K562 (cell line): ENCODE measurements around the gene MRPL55. TPM values are rescaled to one million over a fixed set of nuclear protein-coding genes. Genes with fewer than 3 reads are reported as not detected.

Source experiments
- ATAC-seq: fragments of 200-7000 bp; cut with Tn5 transposase; 3 replicates; pipeline ENCODE4 v1.9.1; 2020; ENCODE audit warnings: moderate library complexity
- BruUV-seq: library from RNA; stranded (reverse); fragments of 400-500 nt; replicated peaks from 2 replicates; lab custom pipeline; 2021; lab: Mats Ljungman, UMichigan
- CTCF ChIA-PET: fragments of 300-600 bp; formaldehyde crosslinking; extraction: SDS; loops from one replicate; lab custom pipeline; 2021; ENCODE audit warnings: low intra/inter-chr PET ratio; lab: Yijun Ruan, JAX
- POLR2A ChIA-PET: fragments of 300-600, 350-650 bp; sonication (Branson Sonifier 250); formaldehyde crosslinking; extraction: SDS; loops from one replicate; lab custom pipeline; 2021; ENCODE audit warnings: antibody characterized with exemption, inconsistent platforms; lab: Yijun Ruan, JAX
- DNase-seq, 4 experiments: peaks; one replicate each; pipeline versions ENCODE4 v3.0.0 to v3.0.0-alpha.2; 2011 to 2018; ENCODE audit warnings: low spot score in 3 of 4, mixed read lengths in 3 of 4; ENCODE audit errors: extremely low read depth in 1 of 4
- FAIRE-seq: peaks from 2 replicates; lab custom pipeline; 2011; peaks lifted over from hg19 to GRCh38; lab: Jason Lieb, UNC
- H2AFZ ChIP-seq: 2 replicates; pipeline ENCODE4 v1.6.0; 2011; ENCODE audit warnings: low read depth, low read length, control low read depth, inconsistent platforms
- H3K27ac ChIP-seq: fragments of 200-600 bp; 3 replicates; pipeline ENCODE4 v1.8.0; 2011; ENCODE audit warnings: low read depth, mild to moderate bottlenecking, control low read depth, inconsistent platforms, low read length, moderate library complexity, mixed read lengths; ENCODE audit errors: extremely low read depth
- H3K27me3 ChIP-seq, 2 experiments: fragments of 300-600 bp in 1 of 2; 2 replicates in 1 of 2; 3 replicates in 1 of 2; pipeline versions ENCODE4 v1.6.0 to v1.8.0; 2011; ENCODE audit warnings: inconsistent platforms in 2 of 2, low read length in 2 of 2, mild to moderate bottlenecking in 1 of 2, mixed read lengths in 1 of 2, moderate library complexity in 1 of 2; ENCODE audit not compliant: control insufficient read depth in 2 of 2, insufficient read depth in 2 of 2
- H3K36me3 ChIP-seq: fragments of 300-600 bp; 3 replicates; pipeline ENCODE4 v1.8.0; 2011; ENCODE audit warnings: mild to moderate bottlenecking, low read length, inconsistent platforms; ENCODE audit not compliant: control insufficient read depth, insufficient read depth
- H3K4me1 ChIP-seq, 2 experiments: fragments of 200-600 bp in 1 of 2; replicated peaks in 1 of 2; 2 replicates in 1 of 2; 3 replicates in 1 of 2; pipeline versions ENCODE4 v1.5.1 to v1.8.0; 2011; ENCODE audit warnings: inconsistent platforms in 2 of 2, low read length in 2 of 2, mild to moderate bottlenecking in 1 of 2, mixed read lengths in 1 of 2, moderate library complexity in 1 of 2; ENCODE audit not compliant: control insufficient read depth in 2 of 2, insufficient read depth in 2 of 2
- H3K4me2 ChIP-seq: 2 replicates; pipeline ENCODE4 v1.6.1; 2011; ENCODE audit warnings: low read length, control low read depth, inconsistent platforms, mixed read lengths; ENCODE audit not compliant: insufficient read depth
- H3K4me3 ChIP-seq: fragments of 200-600 bp; sonication (generic), shearing (Covaris generic); 2 replicates; pipeline ENCODE4 v1.5.1; 2016; ENCODE audit warnings: control low read depth, inconsistent platforms
- H3K79me2 ChIP-seq: fragments of 200-600 bp; 3 replicates; pipeline ENCODE4 v1.8.0; 2011; ENCODE audit warnings: low read length, inconsistent platforms; ENCODE audit not compliant: control insufficient read depth, insufficient read depth
- H3K9ac ChIP-seq, 2 experiments: 2 replicates each; pipeline versions ENCODE4 v1.6.0 to v1.6.1; 2011; ENCODE audit warnings: low read depth in 2 of 2, low read length in 2 of 2, control low read depth in 1 of 2, inconsistent platforms in 1 of 2, mild to moderate bottlenecking in 1 of 2, mixed read lengths in 1 of 2; ENCODE audit not compliant: insufficient read depth in 1 of 2
- H3K9me1 ChIP-seq: one replicate; pipeline ENCODE4 v1.6.0; 2011; ENCODE audit warnings: inconsistent platforms, mild to moderate bottlenecking, low read length, moderate library complexity; ENCODE audit not compliant: control insufficient read depth, insufficient read depth
- H3K9me3 ChIP-seq: replicated peaks from 2 replicates; pipeline ENCODE4 v1.5.1; 2011; ENCODE audit warnings: low read depth, low read length, inconsistent platforms; ENCODE audit not compliant: control insufficient read depth, insufficient read depth
- H4K20me1 ChIP-seq: replicated peaks from 2 replicates; pipeline ENCODE4 v1.6.1; 2011; ENCODE audit warnings: low read length, inconsistent platforms, mixed read lengths; ENCODE audit not compliant: control insufficient read depth, insufficient read depth
- RAD51 ChIP-seq: fragments of 450-650 bp; IDR thresholded peaks from 2 replicates; pipeline ENCODE4 v1.7.1; 2016; ENCODE audit warnings: low read depth, mild to moderate bottlenecking, borderline replicate concordance
- TCF3 ChIP-seq: sonication (generic); formaldehyde crosslinking; IDR thresholded peaks from 2 replicates; pipeline ENCODE4 v1.4.0; 2020; ENCODE audit warnings: mild to moderate bottlenecking, missing genetic modification reagents
- ZNF445 ChIP-seq: fragments of 250-450 bp; sonication (Bioruptor Pico); IDR thresholded peaks from 2 replicates; pipeline ENCODE4 v1.4.0; 2020; ENCODE audit warnings: low read depth, mild to moderate bottlenecking, moderate library complexity
- WGBS: fragments of 100-300 bp; shearing (Covaris generic); methylation state at CpG from one replicate; pipeline ENCODE4 v1.1.6; 2016; ENCODE audit warnings: low coverage, mixed read lengths; ENCODE audit not compliant: insufficient coverage; ENCODE audit errors: missing lambda C conversion rate; 5-methylcytosine and 5-hydroxymethylcytosine counted together
- in situ Hi-C: fragments of 300-500 bp; cut with MboI; formaldehyde crosslinking; loops from 4 replicates; pipeline ENCODE4 v1.15.0; 2018; ENCODE audit warnings: inconsistent platforms, mixed read lengths
- intact Hi-C: fragments of 100-400 bp; cut with micrococcal nuclease; formaldehyde crosslinking; loops from 2 replicates; pipeline ENCODE4 v1.14.2; 2022
- polyA plus RNA-seq, 8 experiments: library from polyadenylated mRNA; depleted of rRNA in 4 of 8; stranded (reverse) in 5 of 8; unstranded in 3 of 8; fragments of >200 nt; fragmentation: Nextera tagmentation in 2 of 8; fragmentation: Illumina TruSeq in 1 of 8; extraction: Ambion mirVana in 2 of 8; extraction: Trizol in 1 of 8; gene quantifications; 2 replicates each; pipeline versions ENCODE4 v1.2.1 to v1.2.3, GENCODE V29; 2011 to 2014; ENCODE audit warnings: inconsistent platforms in 1 of 8, missing spikeins in 1 of 8
- total RNA-seq, 7 experiments: library from RNA; depleted of rRNA in 6 of 7; stranded (reverse); fragments of >200 nt in 6 of 7; fragmentation: Illumina TruSeq in 2 of 7; extraction: Trizol in 2 of 7; gene quantifications; 2 replicates each; pipeline versions ENCODE4 v1.2.1 to v1.2.3, GENCODE V29; 2011 to 2021; ENCODE audit warnings: low replicate concordance in 1 of 7
- TF ChIP-seq, protein P1 (sequence below): sonication (generic); formaldehyde crosslinking; IDR thresholded peaks from 2 replicates; pipeline ENCODE4 v1.9.0; 2022; ENCODE audit warnings: mild to moderate bottlenecking, missing genetic modification reagents
- TF ChIP-seq, protein P2 (sequence below): sonication (generic); formaldehyde crosslinking; IDR thresholded peaks from 2 replicates; pipeline ENCODE4 v1.5.0; 2020; ENCODE audit warnings: missing genetic modification reagents
- TF ChIP-seq, protein P3 (sequence below): sonication (generic); formaldehyde crosslinking; IDR thresholded peaks from 2 replicates; pipeline ENCODE4 v1.8.1; 2023; ENCODE audit warnings: mild to moderate bottlenecking, missing genetic modification reagents, moderate library complexity

MRPL55 gene
- total and polyA plus RNA-seq, 9 of the 15 experiments (the other 6 are each of a cell fraction or from before 2014, with no cell fraction given) = 34.9 to 228 (median 81.0) TPM

DNA sequence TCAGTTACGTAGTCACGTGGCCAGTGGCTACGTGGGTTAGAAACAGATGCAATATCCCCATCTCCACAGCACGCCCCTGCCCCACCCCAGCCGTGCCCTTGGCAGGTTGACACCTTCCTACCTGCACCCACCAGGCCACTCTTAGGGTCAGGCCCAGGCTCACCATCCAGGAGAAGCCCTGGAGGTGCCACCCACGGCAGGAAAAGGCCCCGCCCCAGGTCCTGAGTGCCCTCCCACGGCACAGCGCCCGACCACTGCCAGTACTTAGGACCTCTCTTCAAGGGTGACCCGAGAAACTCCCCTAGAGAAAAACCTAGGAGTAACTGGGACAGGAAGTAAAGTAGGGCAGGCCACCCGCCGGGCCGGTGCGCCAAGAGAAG is 7.5 kb downstream of the MRPL55 start:
- H3K4me1 ChIP-seq = peaks cover 15 to 62% of the 10 kb centered on the region in 2 experiments
- DNase-seq (peak in 2 of 4 experiments; percentile 30 to 32), FAIRE-seq (no peak), ATAC-seq (no peak)
- H2AFZ ChIP-seq = no peak overlapping the region
- peaks cover 5% of the 10 kb centered on the region; the same call in 1 of the 2 replicates for H3K9me3 ChIP-seq
- peaks cover 3% of the 10 kb centered on the region for H3K9me1 ChIP-seq
- H3K9ac ChIP-seq = peak overlapping the region; percentile 87 to 98; a peak in 3 of 4 replicates
- peaks cover 31% of the 10 kb centered on the region for H4K20me1 ChIP-seq
- BruUV-seq = no TSS peak
- in situ Hi-C loops (no loop called here), intact Hi-C loops (loop anchor here (2.0 kb wide), 1 partner anchor 17 kb away; no protein-coding TSS in a partner anchor)
- H3K4me2 ChIP-seq = peak overlapping the region; percentile 94
- POLR2A ChIA-PET = interaction anchor here (1.1 to 6.0 kb wide), 4 partner anchors 9 to 128 kb away, joined by 3 to 92 read pairs (median 14); partner anchors contain the start of gene MRPL55
- peaks cover 64% of the 10 kb centered on the region; the same call in 2 of the 3 replicates for H3K36me3 ChIP-seq
- H3K4me3 ChIP-seq = peak overlapping the region; percentile 100
- no peaks in the 10 kb centered on the region for H3K27me3 ChIP-seq
- peaks cover 51% of the 10 kb centered on the region for H3K79me2 ChIP-seq
- H3K27ac ChIP-seq = 0 out of 3 replicates have a peak overlapping the region, but pooled peaks have one; percentile 3
- WGBS = 32% methylated on average over 15 of the region's 15 CpGs
- TF ChIP-seq ZNF445 (no peak), TCF3 (CRISPR knock-in tag) (no peak), RAD51 (0 out of 2 replicates have a peak, but pooled peaks have one; percentile 45)
- TF ChIP-seq, protein P1, sequence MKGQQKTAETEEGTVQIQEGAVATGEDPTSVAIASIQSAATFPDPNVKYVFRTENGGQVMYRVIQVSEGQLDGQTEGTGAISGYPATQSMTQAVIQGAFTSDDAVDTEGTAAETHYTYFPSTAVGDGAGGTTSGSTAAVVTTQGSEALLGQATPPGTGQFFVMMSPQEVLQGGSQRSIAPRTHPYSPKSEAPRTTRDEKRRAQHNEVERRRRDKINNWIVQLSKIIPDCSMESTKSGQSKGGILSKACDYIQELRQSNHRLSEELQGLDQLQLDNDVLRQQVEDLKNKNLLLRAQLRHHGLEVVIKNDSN (CRISPR knock-in tag) = peak; percentile 80
- TF ChIP-seq, protein P2, sequence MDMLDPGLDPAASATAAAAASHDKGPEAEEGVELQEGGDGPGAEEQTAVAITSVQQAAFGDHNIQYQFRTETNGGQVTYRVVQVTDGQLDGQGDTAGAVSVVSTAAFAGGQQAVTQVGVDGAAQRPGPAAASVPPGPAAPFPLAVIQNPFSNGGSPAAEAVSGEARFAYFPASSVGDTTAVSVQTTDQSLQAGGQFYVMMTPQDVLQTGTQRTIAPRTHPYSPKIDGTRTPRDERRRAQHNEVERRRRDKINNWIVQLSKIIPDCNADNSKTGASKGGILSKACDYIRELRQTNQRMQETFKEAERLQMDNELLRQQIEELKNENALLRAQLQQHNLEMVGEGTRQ (CRISPR knock-in tag) = 0 out of 2 replicates have a peak, but pooled peaks have one; percentile 53
- TF ChIP-seq, protein P3, sequence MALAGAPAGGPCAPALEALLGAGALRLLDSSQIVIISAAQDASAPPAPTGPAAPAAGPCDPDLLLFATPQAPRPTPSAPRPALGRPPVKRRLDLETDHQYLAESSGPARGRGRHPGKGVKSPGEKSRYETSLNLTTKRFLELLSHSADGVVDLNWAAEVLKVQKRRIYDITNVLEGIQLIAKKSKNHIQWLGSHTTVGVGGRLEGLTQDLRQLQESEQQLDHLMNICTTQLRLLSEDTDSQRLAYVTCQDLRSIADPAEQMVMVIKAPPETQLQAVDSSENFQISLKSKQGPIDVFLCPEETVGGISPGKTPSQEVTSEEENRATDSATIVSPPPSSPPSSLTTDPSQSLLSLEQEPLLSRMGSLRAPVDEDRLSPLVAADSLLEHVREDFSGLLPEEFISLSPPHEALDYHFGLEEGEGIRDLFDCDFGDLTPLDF (CRISPR knock-in tag) = 0 out of 2 replicates have a peak, but pooled peaks have one; percentile 36
- TF ChIP-seq, all 486 proteins: peak for 4
- CTCF ChIA-PET = no interaction called here
